Ascending aorta (tissue), 2 donors: ENCODE data around the gene SUPT3H. TPM values are rescaled to one million over a fixed set of nuclear protein-coding genes. Genes with fewer than 3 reads are reported as not detected.

Experiments
- DNase-seq, 2 donors: peaks; one replicate each; pipeline ENCODE4 v3.0.0-alpha.2; 2019; ENCODE audit warnings: low spot score in 2 of 2
- H3K27ac ChIP-seq, 2 donors: fragments of 200-600 bp; sonication (generic); one replicate each; pipeline ENCODE4 v1.5.1; 2016 to 2017; ENCODE audit warnings: mild to moderate bottlenecking in 1 of 2
- H3K27me3 ChIP-seq: fragments of 200-600 bp; sonication (generic); one replicate; pipeline ENCODE4 v1.5.1; 2017
- H3K36me3 ChIP-seq, 2 donors: fragments of 200-600 bp; sonication (generic); one replicate each; pipeline ENCODE4 v1.5.1; 2016
- H3K4me1 ChIP-seq, 2 donors: fragments of 200-600 bp; sonication (generic); one replicate each; pipeline ENCODE4 v1.5.1; 2016 to 2017; ENCODE audit warnings: mild to moderate bottlenecking in 1 of 2
- H3K4me3 ChIP-seq, 2 donors: fragments of 200-600 bp; sonication (generic); one replicate each; pipeline ENCODE4 v1.5.1; 2016 to 2017; ENCODE audit warnings: mild to moderate bottlenecking in 1 of 2
- H3K9me3 ChIP-seq, 2 donors: fragments of 200-600 bp; sonication (generic); one replicate each; pipeline ENCODE4 v1.5.1; 2016
- CTCF ChIP-seq, 3 experiments: fragments of 200-600 bp in 2 of 3; fragments of 450-650 bp in 1 of 3; sonication (generic) in 2 of 3; IDR thresholded peaks; one replicate each; pipeline ENCODE4 v1.5.1; 2016 to 2019; ENCODE audit warnings: antibody characterized with exemption in 3 of 3, mild to moderate bottlenecking in 1 of 3, moderate library complexity in 1 of 3
- intact Hi-C: fragments of 100-400 bp; cut with DNase I; formaldehyde crosslinking; loops from one replicate; pipeline ENCODE4 v1.15.1; 2023
- total RNA-seq: library from RNA; depleted of rRNA; stranded (reverse); fragments of >200 nt; gene quantifications from one replicate; pipeline ENCODE4 v1.1.0, GENCODE V29; 2016

The SUPT3H gene
- total RNA-seq, 1 donor from 2014 or later, result not detected

- intact Hi-C loops, result no loop called here
- Histone ChIP-seq H3K36me3 (no peaks in the 10 kb centered on the region), H3K4me3 (no peak overlapping the region), H3K9me3 (no peaks in the 10 kb centered on the region), H3K4me1 (no peaks in the 10 kb centered on the region), H3K27ac (no peak overlapping the region), H3K27me3 (no peaks in the 10 kb centered on the region)
- DNase-seq, result no peak
- TF ChIP-seq CTCF (IDR thresholded peaks at IDR 0.05), result no peak
These were observed 582.4 kb downstream of the SUPT3H start for GRCh38 chr6:44795326-44795725.

- intact Hi-C loops, result no loop called here
- no peaks in the 10 kb centered on the region for H3K27me3 ChIP-seq
- TF ChIP-seq CTCF (IDR thresholded peaks at IDR 0.05), result no peak
- H3K36me3 ChIP-seq, result no peaks in the 10 kb centered on the region
- H3K4me3 ChIP-seq, result no peak overlapping the region
- no peak overlapping the region for H3K27ac ChIP-seq
- no peak for DNase-seq
- no peaks in the 10 kb centered on the region for H3K4me1 ChIP-seq
- no peaks in the 10 kb centered on the region for H3K9me3 ChIP-seq
These were observed 587.9 kb downstream of the SUPT3H start for GRCh38 chr6:44789806-44790205.

- Histone ChIP-seq H3K27ac (no peak overlapping the region), H3K4me1 (no peaks in the 10 kb centered on the region), H3K4me3 (no peak overlapping the region), H3K27me3 (no peaks in the 10 kb centered on the region), H3K36me3 (no peaks in the 10 kb centered on the region), H3K9me3 (no peaks in the 10 kb centered on the region)
- intact Hi-C loops, result no loop called here
- no peak for DNase-seq
- TF ChIP-seq CTCF (IDR thresholded peaks at IDR 0.05), result no peak
These were observed 588.7 kb downstream of the SUPT3H start for GRCh38 chr6:44789061-44789460.

GRCh38 chr6:44788387-44788981, 589.2 kb downstream of the SUPT3H start:
- intact Hi-C loops, result no loop called here
- Histone ChIP-seq H3K27ac (no peak overlapping the region), H3K9me3 (no peaks in the 10 kb centered on the region), H3K4me3 (no peak overlapping the region), H3K27me3 (no peaks in the 10 kb centered on the region), H3K36me3 (no peaks in the 10 kb centered on the region), H3K4me1 (no peaks in the 10 kb centered on the region)
- DNase-seq, result no peak
- no peak for TF ChIP-seq CTCF (IDR thresholded peaks at IDR 0.05)

- no peak for DNase-seq
- TF ChIP-seq CTCF (IDR thresholded peaks at IDR 0.05), result no peak
- H3K4me1 ChIP-seq, result no peaks in the 10 kb centered on the region
- no peaks in the 10 kb centered on the region for H3K36me3 ChIP-seq
- H3K27ac ChIP-seq, result no peak overlapping the region
- H3K4me3 ChIP-seq, result no peak overlapping the region
- intact Hi-C loops, result no loop called here
- no peaks in the 10 kb centered on the region for H3K27me3 ChIP-seq
- no peaks in the 10 kb centered on the region for H3K9me3 ChIP-seq
These were observed 590.4 kb downstream of the SUPT3H start for GRCh38 chr6:44787254-44787834.
